HCT116 (cell line): Measurements from ENCODE around the gene SEC11A. TPM values are rescaled to one million over a fixed set of nuclear protein-coding genes. Genes with fewer than 3 reads are reported as not detected.

Experiments used
- ATAC-seq: fragments of 200-7000 bp; cut with Tn5 transposase; 2 replicates; pipeline ENCODE4 v1.9.1; 2020; ENCODE audit warnings: mild to moderate bottlenecking, moderate library complexity
- BruUV-seq: library from RNA; stranded (reverse); fragments of 400-500 nt; replicated peaks from 2 replicates; lab custom pipeline; 2021; lab: Mats Ljungman, UMichigan
- CTCF ChIA-PET: fragments of 300-600 bp; sonication (Branson Sonifier 250); formaldehyde crosslinking; loops from one replicate; lab custom pipeline; 2021; ENCODE audit warnings: antibody characterized with exemption; lab: Charles Lee
- POLR2A ChIA-PET: fragments of 300-600, 350-600 bp; sonication (Branson Sonifier 250); formaldehyde crosslinking; loops from one replicate; lab custom pipeline; 2021; ENCODE audit warnings: antibody characterized with exemption; lab: Charles Lee
- RAD21 ChIA-PET, 2 experiments: fragments of 300-600 bp; sonication (Branson Sonifier 250); formaldehyde crosslinking; loops; one replicate each; lab custom pipeline; 2023; ENCODE audit warnings: low total read pairs in 2 of 2; ENCODE audit not compliant: uncharacterized antibody in 2 of 2, unreplicated experiment in 2 of 2, low non-redundant PET in 1 of 2; lab: Charles Lee
- DNase-seq: peaks from one replicate; pipeline ENCODE4 v3.0.0-alpha.2; 2010; ENCODE audit warnings: low read depth, low spot score
- H2AFZ ChIP-seq: fragments of 200-600 bp; shearing (Covaris generic), sonication (generic); 2 replicates; pipeline ENCODE4 v1.6.1; 2017; ENCODE audit warnings: low read depth, mixed run types, mixed read lengths, antibody characterized with exemption, low read length; ENCODE audit not compliant: poor library complexity, severe bottlenecking
- H3K27ac ChIP-seq: 2 replicates; pipeline ENCODE4 v1.5.1; 2012; ENCODE audit warnings: low read depth, low read length
- H3K27me3 ChIP-seq: fragments of 200-600 bp; sonication (generic); 2 replicates; pipeline ENCODE4 v1.6.1; 2016; ENCODE audit warnings: mixed run types, low read length, mixed read lengths; ENCODE audit not compliant: insufficient read depth
- H3K36me3 ChIP-seq, 2 experiments: fragments of 200-500 bp in 1 of 2; fragments of 200-600 bp in 1 of 2; sonication (Bioruptor generic) in 1 of 2; sonication (generic) in 1 of 2; 2 replicates each; pipeline versions ENCODE4 v1.5.1 to v1.6.1; 2014 to 2016; ENCODE audit warnings: low read length in 2 of 2, inconsistent platforms in 1 of 2, mixed read lengths in 1 of 2, mixed run types in 1 of 2; ENCODE audit not compliant: insufficient read depth in 2 of 2, control insufficient read depth in 1 of 2
- H3K4me1 ChIP-seq, 2 experiments: fragments of 200-600 bp in 1 of 2; sonication (generic) in 1 of 2; 2 replicates each; pipeline versions ENCODE4 v1.5.1 to v1.6.1; 2012 to 2017; ENCODE audit warnings: low read length in 2 of 2, inconsistent platforms in 1 of 2, mild to moderate bottlenecking in 1 of 2, mixed read lengths in 1 of 2, mixed run types in 1 of 2, moderate library complexity in 1 of 2; ENCODE audit not compliant: insufficient read depth in 2 of 2, control insufficient read depth in 1 of 2
- H3K4me2 ChIP-seq: fragments of 200-600 bp; sonication (generic); 2 replicates; pipeline ENCODE4 v1.6.1; 2017; ENCODE audit warnings: mixed run types, low read length, mixed read lengths
- H3K4me3 ChIP-seq, 2 experiments: fragments of 200-600 bp in 1 of 2; sonication (generic) in 1 of 2; replicated peaks in 1 of 2; 2 replicates each; pipeline ENCODE4 v1.5.1; 2011 to 2016; ENCODE audit warnings: low read length in 2 of 2, control low read depth in 1 of 2, low read depth in 1 of 2, mild to moderate bottlenecking in 1 of 2, mixed read lengths in 1 of 2, mixed run types in 1 of 2
- H3K79me2 ChIP-seq: fragments of 200-600 bp; sonication (generic); 2 replicates; pipeline ENCODE4 v1.6.1; 2017; ENCODE audit warnings: mild to moderate bottlenecking, mixed run types, low read length, moderate library complexity, mixed read lengths; ENCODE audit not compliant: insufficient read depth
- H3K9ac ChIP-seq: fragments of 200-600 bp; sonication (generic); 2 replicates; pipeline ENCODE4 v1.6.1; 2016; ENCODE audit warnings: low read length, mixed read lengths
- H3K9me2 ChIP-seq: fragments of 200-600 bp; sonication (generic), shearing (Covaris generic); 2 replicates; pipeline ENCODE4 v1.6.1; 2017; ENCODE audit warnings: mixed run types, mild to moderate bottlenecking, moderate library complexity; ENCODE audit not compliant: insufficient read depth
- H3K9me3 ChIP-seq, 2 experiments: fragments of 200-500 bp in 1 of 2; fragments of 200-600 bp in 1 of 2; sonication (Bioruptor generic) in 1 of 2; sonication (generic) in 1 of 2; 2 replicates each; pipeline ENCODE4 v1.6.1; 2014 to 2017; ENCODE audit warnings: low read length in 2 of 2, mixed read lengths in 2 of 2, inconsistent platforms in 1 of 2, low read depth in 1 of 2, mild to moderate bottlenecking in 1 of 2, mixed run types in 1 of 2, moderate library complexity in 1 of 2; ENCODE audit not compliant: control insufficient read depth in 1 of 2, insufficient read depth in 1 of 2
- H4K20me1 ChIP-seq: fragments of 200-600 bp; sonication (generic), shearing (Covaris generic); 2 replicates; pipeline ENCODE4 v1.6.1; 2017; ENCODE audit warnings: mixed run types, mild to moderate bottlenecking, moderate library complexity; ENCODE audit not compliant: insufficient read depth
- CEBPB ChIP-seq: IDR thresholded peaks from 2 replicates; pipeline ENCODE4 v1.6.1; 2012; ENCODE audit warnings: low read depth
- EZH2 ChIP-seq: fragments of 200-600 bp; sonication (generic); IDR thresholded peaks from 2 replicates; pipeline ENCODE4 v1.6.1; 2017; ENCODE audit warnings: antibody characterized with exemption, mixed run types
- JUND ChIP-seq: IDR thresholded peaks from 2 replicates; pipeline ENCODE4 v1.6.1; 2012
- POLR2AphosphoS5 ChIP-seq: IDR thresholded peaks from 2 replicates; pipeline ENCODE4 v1.6.1; 2011; ENCODE audit warnings: mild to moderate bottlenecking, low read depth, low read length, moderate library complexity
- SIN3A ChIP-seq: IDR thresholded peaks from 2 replicates; pipeline ENCODE4 v1.6.1; 2012; ENCODE audit warnings: low read depth
- intact Hi-C: fragments of 100-400 bp; cut with micrococcal nuclease; formaldehyde crosslinking; loops from 2 replicates; pipeline ENCODE4 v1.10.0; 2022
- total RNA-seq: library from RNA; stranded (reverse); gene quantifications from one replicate; pipeline ENCODE4 v1.2.1, GENCODE V29; 2021; ENCODE audit not compliant: unreplicated experiment
- TF ChIP-seq, protein P1 (sequence below): IDR thresholded peaks from 2 replicates; pipeline ENCODE4 v1.6.1; 2012; ENCODE audit warnings: low read depth
- TF ChIP-seq, protein P2 (sequence below), 3 experiments: fragments of 200-600 bp in 1 of 3; sonication (generic) in 1 of 3; IDR thresholded peaks in 2 of 3; conservative IDR thresholded peaks in 1 of 3; 2 replicates each; pipeline ENCODE4 v1.5.1; 2012 to 2017; ENCODE audit warnings: low read depth in 2 of 3, low read length in 2 of 3, antibody characterized with exemption in 1 of 3, borderline replicate concordance in 1 of 3, control low read depth in 1 of 3, mild to moderate bottlenecking in 1 of 3, mixed read lengths in 1 of 3, mixed run types in 1 of 3, moderate library complexity in 1 of 3; ENCODE audit not compliant: insufficient read depth in 1 of 3

The SEC11A gene
- total RNA-seq, 1 experiment from 2014 or later, result 175 TPM

DNA sequence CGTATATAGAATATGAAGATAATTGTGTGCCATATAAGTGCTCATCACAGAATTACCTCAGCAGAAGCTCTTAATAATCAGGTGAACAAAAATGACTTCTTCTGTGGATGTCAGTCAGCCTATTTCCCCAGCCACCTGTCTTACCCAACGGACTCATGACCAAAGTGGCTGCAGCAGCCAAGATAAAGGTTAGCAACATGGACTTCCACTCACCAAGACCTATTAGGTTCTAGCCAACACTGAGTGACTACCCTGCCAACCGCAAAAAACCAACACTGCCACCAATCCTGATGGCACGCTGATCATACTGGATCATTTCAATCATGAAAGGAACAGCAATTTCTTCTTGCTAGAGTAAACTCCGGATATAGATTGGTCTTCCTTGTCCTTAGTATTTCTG is 12.1 kb downstream of the SEC11A start:
- POLR2A ChIA-PET, result interaction anchor here (1.3 kb wide), 1 partner anchor 13 kb away, joined by 4 read pairs; the partner anchor contains the start of gene SEC11A
- H3K4me3 ChIP-seq, result no peak overlapping the region
- no TSS peak for BruUV-seq

More for the DNA sequence above, 12.1 kb downstream of the SEC11A start:
- Histone ChIP-seq H3K9me3 (no peaks in the 10 kb centered on the region), H3K36me3 (peaks cover 0 to 4% of the 10 kb centered on the region in 2 experiments; a peak in 1 of 4 replicates), H3K79me2 (peaks cover 100% of the 10 kb centered on the region), H3K4me1 (no peaks in the 10 kb centered on the region), H3K27ac (no peak overlapping the region), H3K9ac (no peak overlapping the region), H2AFZ (no peak overlapping the region), H3K9me2 (no peaks in the 10 kb centered on the region), H4K20me1 (no peaks in the 10 kb centered on the region; the same call in 1 of the 2 replicates), H3K27me3 (no peaks in the 10 kb centered on the region), H3K4me2 (no peak overlapping the region)
- RAD21 ChIA-PET, result no interaction called here
- ATAC-seq (no peak), DNase-seq (no peak)
- intact Hi-C loops, result no loop called here
- CTCF ChIA-PET, result no interaction called here
- TF ChIP-seq POLR2AphosphoS5, result no peak
- TF ChIP-seq JUND, result no peak
- TF ChIP-seq, protein P1, sequence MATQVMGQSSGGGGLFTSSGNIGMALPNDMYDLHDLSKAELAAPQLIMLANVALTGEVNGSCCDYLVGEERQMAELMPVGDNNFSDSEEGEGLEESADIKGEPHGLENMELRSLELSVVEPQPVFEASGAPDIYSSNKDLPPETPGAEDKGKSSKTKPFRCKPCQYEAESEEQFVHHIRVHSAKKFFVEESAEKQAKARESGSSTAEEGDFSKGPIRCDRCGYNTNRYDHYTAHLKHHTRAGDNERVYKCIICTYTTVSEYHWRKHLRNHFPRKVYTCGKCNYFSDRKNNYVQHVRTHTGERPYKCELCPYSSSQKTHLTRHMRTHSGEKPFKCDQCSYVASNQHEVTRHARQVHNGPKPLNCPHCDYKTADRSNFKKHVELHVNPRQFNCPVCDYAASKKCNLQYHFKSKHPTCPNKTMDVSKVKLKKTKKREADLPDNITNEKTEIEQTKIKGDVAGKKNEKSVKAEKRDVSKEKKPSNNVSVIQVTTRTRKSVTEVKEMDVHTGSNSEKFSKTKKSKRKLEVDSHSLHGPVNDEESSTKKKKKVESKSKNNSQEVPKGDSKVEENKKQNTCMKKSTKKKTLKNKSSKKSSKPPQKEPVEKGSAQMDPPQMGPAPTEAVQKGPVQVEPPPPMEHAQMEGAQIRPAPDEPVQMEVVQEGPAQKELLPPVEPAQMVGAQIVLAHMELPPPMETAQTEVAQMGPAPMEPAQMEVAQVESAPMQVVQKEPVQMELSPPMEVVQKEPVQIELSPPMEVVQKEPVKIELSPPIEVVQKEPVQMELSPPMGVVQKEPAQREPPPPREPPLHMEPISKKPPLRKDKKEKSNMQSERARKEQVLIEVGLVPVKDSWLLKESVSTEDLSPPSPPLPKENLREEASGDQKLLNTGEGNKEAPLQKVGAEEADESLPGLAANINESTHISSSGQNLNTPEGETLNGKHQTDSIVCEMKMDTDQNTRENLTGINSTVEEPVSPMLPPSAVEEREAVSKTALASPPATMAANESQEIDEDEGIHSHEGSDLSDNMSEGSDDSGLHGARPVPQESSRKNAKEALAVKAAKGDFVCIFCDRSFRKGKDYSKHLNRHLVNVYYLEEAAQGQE, result no peak
- no peak for TF ChIP-seq SIN3A
- TF ChIP-seq EZH2, result no peak
- TF ChIP-seq CEBPB, result no peak
- TF ChIP-seq, protein P2, sequence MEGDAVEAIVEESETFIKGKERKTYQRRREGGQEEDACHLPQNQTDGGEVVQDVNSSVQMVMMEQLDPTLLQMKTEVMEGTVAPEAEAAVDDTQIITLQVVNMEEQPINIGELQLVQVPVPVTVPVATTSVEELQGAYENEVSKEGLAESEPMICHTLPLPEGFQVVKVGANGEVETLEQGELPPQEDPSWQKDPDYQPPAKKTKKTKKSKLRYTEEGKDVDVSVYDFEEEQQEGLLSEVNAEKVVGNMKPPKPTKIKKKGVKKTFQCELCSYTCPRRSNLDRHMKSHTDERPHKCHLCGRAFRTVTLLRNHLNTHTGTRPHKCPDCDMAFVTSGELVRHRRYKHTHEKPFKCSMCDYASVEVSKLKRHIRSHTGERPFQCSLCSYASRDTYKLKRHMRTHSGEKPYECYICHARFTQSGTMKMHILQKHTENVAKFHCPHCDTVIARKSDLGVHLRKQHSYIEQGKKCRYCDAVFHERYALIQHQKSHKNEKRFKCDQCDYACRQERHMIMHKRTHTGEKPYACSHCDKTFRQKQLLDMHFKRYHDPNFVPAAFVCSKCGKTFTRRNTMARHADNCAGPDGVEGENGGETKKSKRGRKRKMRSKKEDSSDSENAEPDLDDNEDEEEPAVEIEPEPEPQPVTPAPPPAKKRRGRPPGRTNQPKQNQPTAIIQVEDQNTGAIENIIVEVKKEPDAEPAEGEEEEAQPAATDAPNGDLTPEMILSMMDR (IDR thresholded peaks at IDR 0.05 in 2 of 3, conservative IDR thresholded peaks at IDR 0.05 in 1 of 3; ENCODE audit: borderline replicate concordance in 1 of 3, insufficient read depth in 1 of 3, low read depth in 2 of 3, low read length in 2 of 3), result no peak
